Right atrium auricular region (tissue), 2 donors: ENCODE measurements around the gene NINJ2. TPM values are rescaled to one million over a fixed set of nuclear protein-coding genes. Genes with fewer than 3 reads are reported as not detected.

ENCODE experiments used
- DNase-seq: peaks from one replicate; pipeline ENCODE4 v3.0.0-alpha.2; 2019; ENCODE audit warnings: low spot score
- H3K27ac ChIP-seq, 2 donors: fragments of 200-600 bp; sonication (generic); 1 replicate in 1 of 2; 2 replicates in 1 of 2; pipeline ENCODE4 v1.5.1; 2016 to 2019
- H3K27me3 ChIP-seq, 2 donors: fragments of 200-600 bp; sonication (generic); one replicate each; pipeline versions ENCODE4 v1.5.1 to v1.6.0; 2017 to 2019
- H3K36me3 ChIP-seq: fragments of 200-600 bp; sonication (generic); one replicate; pipeline ENCODE4 v1.5.1; 2016
- H3K4me1 ChIP-seq, 2 donors: fragments of 200-600 bp; sonication (generic); one replicate each; pipeline versions ENCODE4 v1.5.1 to v1.6.0; 2017 to 2019
- H3K4me3 ChIP-seq, 2 donors: fragments of 200-600 bp; sonication (generic); 1 replicate in 1 of 2; 2 replicates in 1 of 2; pipeline ENCODE4 v1.5.1; 2017 to 2019; ENCODE audit warnings: mild to moderate bottlenecking in 1 of 2, moderate library complexity in 1 of 2
- H3K9me3 ChIP-seq, 2 donors: fragments of 200-600 bp; sonication (generic); one replicate each; pipeline ENCODE4 v1.5.1; 2019
- CTCF ChIP-seq, 2 donors: fragments of 200-600 bp; sonication (generic); IDR thresholded peaks; one replicate each; pipeline ENCODE4 v1.5.1; 2019; ENCODE audit warnings: antibody characterized with exemption in 2 of 2
- total RNA-seq, 2 donors: library from RNA; depleted of rRNA; stranded (reverse); fragments of >200 nt; gene quantifications; one replicate each; pipeline ENCODE4 v1.1.0, GENCODE V29; 2016

The NINJ2 gene
- total RNA-seq, 2 donors from 2014 or later = 5.4 to 8.8 TPM

- Histone ChIP-seq H3K4me3 (no peak overlapping the region), H3K27me3 (no peaks in the 10 kb centered on the region), H3K4me1 (peaks cover 0 to 58% of the 10 kb centered on the region in 2 donors), H3K36me3 (no peaks in the 10 kb centered on the region), H3K9me3 (no peaks in the 10 kb centered on the region), H3K27ac (peak overlapping the region; percentile 57 to 83)
- TF ChIP-seq CTCF (IDR thresholded peaks at IDR 0.05) = no peak
- DNase-seq = no peak
Observed at GRCh38 chr12:627863-628741, 35.1 kb downstream of the NINJ2 start.

- no peak for DNase-seq
- Histone ChIP-seq H3K4me1 (peaks cover 0 to 58% of the 10 kb centered on the region in 2 donors), H3K27ac (peak overlapping the region; percentile 57 to 83), H3K4me3 (no peak overlapping the region), H3K9me3 (no peaks in the 10 kb centered on the region), H3K36me3 (no peaks in the 10 kb centered on the region), H3K27me3 (no peaks in the 10 kb centered on the region)
- no peak for TF ChIP-seq CTCF (IDR thresholded peaks at IDR 0.05)
Observed at GRCh38 chr12:627285-627684, 36.0 kb downstream of the NINJ2 start.

DNA sequence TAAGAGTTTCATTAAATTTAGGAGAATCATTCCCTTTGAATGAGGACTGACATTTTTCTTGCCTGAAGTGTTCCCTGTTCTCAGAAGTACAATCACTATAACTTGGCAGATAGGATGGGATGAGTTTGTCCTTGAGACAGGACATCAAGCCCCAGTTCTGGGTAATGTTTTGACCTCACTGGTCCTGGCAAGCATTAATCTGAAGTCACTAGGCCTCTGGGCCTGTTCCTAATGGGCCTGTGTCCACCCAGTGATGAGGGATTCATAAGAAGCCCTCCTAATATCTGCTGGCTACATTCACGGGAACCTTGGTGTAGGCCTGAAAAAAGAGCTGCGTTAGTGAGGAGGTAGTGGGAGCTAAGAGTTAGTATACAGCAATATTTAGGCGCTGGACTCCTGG is 37.2 kb downstream of the NINJ2 start:
- DNase-seq = no peak
- no peak for TF ChIP-seq CTCF (IDR thresholded peaks at IDR 0.05)
- Histone ChIP-seq H3K27ac (peak overlapping the region; percentile 31 to 56), H3K36me3 (no peaks in the 10 kb centered on the region), H3K4me1 (peaks cover 0 to 56% of the 10 kb centered on the region in 2 donors), H3K27me3 (no peaks in the 10 kb centered on the region), H3K9me3 (no peaks in the 10 kb centered on the region), H3K4me3 (no peak overlapping the region)

- Histone ChIP-seq H3K4me3 (no peak overlapping the region), H3K27ac (peak overlapping the region; percentile 69 to 74), H3K27me3 (no peaks in the 10 kb centered on the region), H3K9me3 (no peaks in the 10 kb centered on the region), H3K4me1 (peaks cover 0 to 66% of the 10 kb centered on the region in 2 donors), H3K36me3 (no peaks in the 10 kb centered on the region)
- no peak for DNase-seq
- no peak for TF ChIP-seq CTCF (IDR thresholded peaks at IDR 0.05)
Observed at GRCh38 chr12:623865-624372, 39.3 kb downstream of the NINJ2 start.

GRCh38 chr12:623172-623864 is 39.9 kb downstream of the NINJ2 start:
- Histone ChIP-seq H3K9me3 (no peaks in the 10 kb centered on the region), H3K4me3 (no peak overlapping the region), H3K27ac (peak overlapping the region; percentile 69 to 74), H3K27me3 (no peaks in the 10 kb centered on the region), H3K4me1 (peaks cover 0 to 67% of the 10 kb centered on the region in 2 donors), H3K36me3 (no peaks in the 10 kb centered on the region)
- DNase-seq = no peak
- no peak for TF ChIP-seq CTCF (IDR thresholded peaks at IDR 0.05)
